IPS-18c (cell line): Measurements from ENCODE around the gene DENND10.
"Not testable (repeated sequence)": the region's sequence is repeated elsewhere in the genome, so short reads cannot be mapped to it uniquely, and the experiment has no call there.

ENCODE experiments used
- H3K4me3 ChIP-seq: 2 replicates; pipeline ENCODE4 v1.7.0; 2013; ENCODE audit warnings: low read depth, mild to moderate bottlenecking, low read length, moderate library complexity; ENCODE audit not compliant: insufficient read depth
- H3K9me3 ChIP-seq: one replicate; pipeline ENCODE4 v1.6.1; 2013; ENCODE audit warnings: mild to moderate bottlenecking, low read length, moderate library complexity; ENCODE audit not compliant: control insufficient read depth, insufficient read depth

Gene DENND10

GRCh38 chr10:119090026-119090795 is 13.7 kb upstream of the DENND10 start:
- Histone ChIP-seq H3K4me3 (no peak overlapping the region), H3K9me3 (no peaks in the 10 kb centered on the region)

- H3K9me3 ChIP-seq, result no peaks in the 10 kb centered on the region
- H3K4me3 ChIP-seq, result no peak overlapping the region
Measured at GRCh38 chr10:119090968-119091367, 12.9 kb upstream of the DENND10 start.

- H3K9me3 ChIP-seq, result no peaks in the 10 kb centered on the region
- H3K4me3 ChIP-seq, result no peak overlapping the region
Measured at GRCh38 chr10:119095640-119096039, 8.3 kb upstream of the DENND10 start.

- not testable (repeated sequence) for H3K4me3 ChIP-seq, H3K9me3 ChIP-seq
Measured at GRCh38 chr10:119096641-119097415, 7.1 kb upstream of the DENND10 start.

GRCh38 chr10:119098576-119098975 is 5.3 kb upstream of the DENND10 start:
- Histone ChIP-seq H3K4me3 (no peak overlapping the region), H3K9me3 (no peaks in the 10 kb centered on the region)

- Histone ChIP-seq H3K9me3 (peaks cover 2% of the 10 kb centered on the region), H3K4me3 (no peak overlapping the region)
Measured at GRCh38 chr10:119100434-119101238, 3.3 kb upstream of the DENND10 start.

- Histone ChIP-seq H3K4me3 (no peak overlapping the region), H3K9me3 (peaks cover 2% of the 10 kb centered on the region)
Measured at GRCh38 chr10:119101366-119102098, 2.4 kb upstream of the DENND10 start.

- peaks cover 2% of the 10 kb centered on the region for H3K9me3 ChIP-seq
- no peak overlapping the region for H3K4me3 ChIP-seq
Measured at GRCh38 chr10:119103241-119103902, 541 bp upstream of the DENND10 start.

GRCh38 chr10:119104654-119105015 is 722 bp downstream of the DENND10 start:
- peak overlapping the region; percentile 86 for H3K4me3 ChIP-seq
- H3K9me3 ChIP-seq, result peaks cover 2% of the 10 kb centered on the region

GRCh38 chr10:119105155-119105554 is 1.2 kb downstream of the DENND10 start:
- peak overlapping the region; percentile 86 for H3K4me3 ChIP-seq

GRCh38 chr10:119105899-119106298 is 2.0 kb downstream of the DENND10 start:
- H3K9me3 ChIP-seq, H3K4me3 ChIP-seq: not testable (repeated sequence)

More at GRCh38 chr10:119105155-119105554, 1.2 kb downstream of the DENND10 start:
- peaks cover 2% of the 10 kb centered on the region for H3K9me3 ChIP-seq

GRCh38 chr10:119107106-119107505 is 3.2 kb downstream of the DENND10 start:
- not testable (repeated sequence) for H3K4me3 ChIP-seq, H3K9me3 ChIP-seq

GRCh38 chr10:119107771-119108170 is 3.9 kb downstream of the DENND10 start:
- H3K4me3 ChIP-seq, H3K9me3 ChIP-seq: not testable (repeated sequence)

- Histone ChIP-seq H3K4me3 (no peak overlapping the region), H3K9me3 (no peaks in the 10 kb centered on the region)
Measured at GRCh38 chr10:119112056-119112455, 8.1 kb downstream of the DENND10 start.

GRCh38 chr10:119113751-119114732 is 10.1 kb downstream of the DENND10 start:
- H3K9me3 ChIP-seq, result no peaks in the 10 kb centered on the region
- H3K4me3 ChIP-seq, result no peak overlapping the region

- peaks cover 2% of the 10 kb centered on the region for H3K9me3 ChIP-seq
- no peak overlapping the region for H3K4me3 ChIP-seq
Measured at GRCh38 chr10:119115926-119116325, 12.0 kb downstream of the DENND10 start.
